Duodenal mucosa (tissue), 2 donors: ENCODE data around the gene PDAP1.
"Not testable (repeated sequence)": the region's sequence is repeated elsewhere in the genome, so short reads cannot be mapped to it uniquely, and the experiment has no call there.

ENCODE experiments used
- H3K27ac ChIP-seq: one replicate; pipeline ENCODE4 v1.7.0; 2013; ENCODE audit warnings: low read depth, low read length
- H3K27me3 ChIP-seq, 2 donors: one replicate each; pipeline ENCODE4 v1.7.0; 2013; ENCODE audit warnings: low read length in 2 of 2, control low read depth in 1 of 2; ENCODE audit not compliant: insufficient read depth in 2 of 2, control insufficient read depth in 1 of 2
- H3K36me3 ChIP-seq, 2 donors: one replicate each; pipeline ENCODE4 v1.7.0; 2013; ENCODE audit warnings: low read length in 2 of 2, control low read depth in 1 of 2; ENCODE audit not compliant: insufficient read depth in 2 of 2, control insufficient read depth in 1 of 2
- H3K4me1 ChIP-seq, 2 donors: one replicate each; pipeline ENCODE4 v1.7.0; 2013; ENCODE audit warnings: low read length in 2 of 2, control low read depth in 1 of 2; ENCODE audit not compliant: insufficient read depth in 2 of 2, control insufficient read depth in 1 of 2
- H3K4me3 ChIP-seq, 2 donors: one replicate each; pipeline ENCODE4 v1.7.0; 2013; ENCODE audit warnings: low read length in 2 of 2, low read depth in 1 of 2
- H3K9ac ChIP-seq, 2 donors: one replicate each; pipeline ENCODE4 v1.7.0; 2013; ENCODE audit warnings: low read length in 2 of 2, low read depth in 1 of 2
- H3K9me3 ChIP-seq, 2 donors: one replicate each; pipeline ENCODE4 v1.7.0; 2013; ENCODE audit warnings: low read length in 2 of 2, control low read depth in 1 of 2; ENCODE audit not compliant: control insufficient read depth in 1 of 2

Gene PDAP1

GRCh38 chr7:99380032-99380822 is 28.2 kb downstream of the PDAP1 start:
- H3K9me3 ChIP-seq: no peaks in the 10 kb centered on the region
- peaks cover 0 to 14% of the 10 kb centered on the region in 2 donors for H3K36me3 ChIP-seq
- H3K9ac ChIP-seq: peak overlapping the region; percentile 35 to 56
- no peaks in the 10 kb centered on the region for H3K27me3 ChIP-seq
- peaks cover 30 to 34% of the 10 kb centered on the region in 2 donors for H3K4me1 ChIP-seq
- H3K4me3 ChIP-seq: peak overlapping the region; percentile 37 to 53
- peak overlapping the region; percentile 66 for H3K27ac ChIP-seq

- H3K9ac ChIP-seq: peak overlapping the region; percentile 47 to 56
- H3K27ac ChIP-seq: peak overlapping the region; percentile 66
- H3K36me3 ChIP-seq: peaks cover 0 to 14% of the 10 kb centered on the region in 2 donors
- H3K4me1 ChIP-seq: peaks cover 30 to 34% of the 10 kb centered on the region in 2 donors
- H3K9me3 ChIP-seq, H3K27me3 ChIP-seq: not testable (repeated sequence)
- peak overlapping the region; percentile 37 to 53 for H3K4me3 ChIP-seq
Observed at GRCh38 chr7:99379693-99380031, 28.7 kb downstream of the PDAP1 start.

GRCh38 chr7:99379043-99379577 is 29.3 kb downstream of the PDAP1 start:
- no peaks in the 10 kb centered on the region for H3K9me3 ChIP-seq
- H3K4me3 ChIP-seq: peak overlapping the region; percentile 37 to 53
- peaks cover 30 to 34% of the 10 kb centered on the region in 2 donors for H3K4me1 ChIP-seq
- peaks cover 0 to 14% of the 10 kb centered on the region in 2 donors for H3K36me3 ChIP-seq
- peak overlapping the region; percentile 66 for H3K27ac ChIP-seq
- H3K9ac ChIP-seq: peak overlapping the region; percentile 47 to 56
- H3K27me3 ChIP-seq: no peaks in the 10 kb centered on the region

- Histone ChIP-seq H3K9ac (peak overlapping the region; percentile 38 to 61), H3K36me3 (peaks cover 0 to 4% of the 10 kb centered on the region in 2 donors), H3K27me3 (no peaks in the 10 kb centered on the region), H3K4me3 (peak overlapping the region; percentile 75 to 79), H3K9me3 (no peaks in the 10 kb centered on the region), H3K4me1 (peaks cover 17 to 25% of the 10 kb centered on the region in 2 donors), H3K27ac (peak overlapping the region; percentile 91)
Observed at GRCh38 chr7:99375070-99375807, 33.2 kb downstream of the PDAP1 start.

- Histone ChIP-seq H3K9ac (peak within 1 kb of the TSS; percentile 61 to 64), H3K36me3 (peaks cover 0 to 2% of the 10 kb centered on the region in 2 donors), H3K4me1 (peaks cover 8 to 16% of the 10 kb centered on the region in 2 donors), H3K27me3 (no peaks in the 10 kb centered on the region), H3K27ac (peak within 1 kb of the TSS; percentile 91), H3K9me3 (no peaks in the 10 kb centered on the region), H3K4me3 (peak within 1 kb of the TSS; percentile 75 to 79)
Observed at GRCh38 chr7:99374111-99375064, 34.0 kb downstream of the PDAP1 start, which contains the start of gene ARPC1B. TSS of gene ARPC1B (plus strand) at chr7:99374730. CDS start at chr7:99385715, 10,985 bp downstream.

- peak overlapping the region; percentile 61 to 64 for H3K9ac ChIP-seq
- H3K27me3 ChIP-seq: no peaks in the 10 kb centered on the region
- H3K4me3 ChIP-seq: peak overlapping the region; percentile 75 to 79
- H3K36me3 ChIP-seq: no peaks in the 10 kb centered on the region
- peak overlapping the region; percentile 91 for H3K27ac ChIP-seq
- peaks cover 3 to 11% of the 10 kb centered on the region in 2 donors for H3K4me1 ChIP-seq
- no peaks in the 10 kb centered on the region for H3K9me3 ChIP-seq
Observed at GRCh38 chr7:99373091-99374066, 35.0 kb downstream of the PDAP1 start.

GRCh38 chr7:99372275-99373090 is 35.9 kb downstream of the PDAP1 start:
- peaks cover 3 to 11% of the 10 kb centered on the region in 2 donors for H3K4me1 ChIP-seq
- H3K9me3 ChIP-seq: no peaks in the 10 kb centered on the region
- no peaks in the 10 kb centered on the region for H3K36me3 ChIP-seq
- no peak overlapping the region for H3K27ac ChIP-seq
- H3K9ac ChIP-seq: peak overlapping the region; percentile 25 to 51
- H3K27me3 ChIP-seq: no peaks in the 10 kb centered on the region
- peak overlapping the region; percentile 49 to 62 for H3K4me3 ChIP-seq

- no peak overlapping the region for H3K9ac ChIP-seq
- H3K4me3 ChIP-seq: no peak overlapping the region
- H3K36me3 ChIP-seq: peaks cover 8 to 9% of the 10 kb centered on the region in 2 donors
- H3K4me1 ChIP-seq: peaks cover 0 to 11% of the 10 kb centered on the region in 2 donors
- no peaks in the 10 kb centered on the region for H3K9me3 ChIP-seq
- no peaks in the 10 kb centered on the region for H3K27me3 ChIP-seq
- no peak overlapping the region for H3K27ac ChIP-seq
Observed at GRCh38 chr7:99371376-99371920, 36.9 kb downstream of the PDAP1 start.
